H1 (cell line): ENCODE data around the gene SHTN1. TPM values are rescaled to one million over a fixed set of nuclear protein-coding genes. Genes with fewer than 3 reads are reported as not detected.
A peak's percentile ranks its signal among the peaks of the same experiment; 100 is the strongest.

Experiments
- CTCF ChIA-PET: fragments of 300-600 bp; sonication (Branson Sonifier 250); formaldehyde crosslinking; loops from one replicate; lab custom pipeline; 2021; ENCODE audit not compliant: partially characterized antibody; lab: Charles Lee
- POLR2A ChIA-PET: fragments of 300-600 bp; sonication (Branson Sonifier 250); formaldehyde crosslinking; loops from one replicate; lab custom pipeline; 2021; ENCODE audit warnings: inconsistent platforms; ENCODE audit not compliant: partially characterized antibody; lab: Charles Lee
- DNase-seq, 2 experiments: peaks; one replicate each; pipeline versions ENCODE4 v3.0.0 to v3.0.0-alpha.2; 2010 to 2022; ENCODE audit warnings: low spot score in 2 of 2, low read depth in 1 of 2, mixed read lengths in 1 of 2
- FAIRE-seq: peaks from 2 replicates; lab custom pipeline; 2011; peaks lifted over from hg19 to GRCh38; lab: Jason Lieb, UNC
- H2AFZ ChIP-seq: 2 replicates; pipeline ENCODE4 v1.8.1; 2012; ENCODE audit warnings: low read length, inconsistent platforms
- H2AK5ac ChIP-seq: 2 replicates; pipeline ENCODE4 v1.6.1; 2013; ENCODE audit warnings: low read depth, low read length
- H2BK120ac ChIP-seq: replicated peaks from 2 replicates; pipeline ENCODE3; 2013; ENCODE audit warnings: low read depth, low read length, inconsistent platforms
- H2BK12ac ChIP-seq: 2 replicates; pipeline ENCODE4 v1.6.1; 2013; ENCODE audit warnings: low read depth, low read length
- H2BK15ac ChIP-seq: 2 replicates; pipeline ENCODE4 v1.6.1; 2013; ENCODE audit warnings: low read length
- H2BK20ac ChIP-seq: 2 replicates; pipeline ENCODE4 v1.6.1; 2013; ENCODE audit warnings: low read length
- H2BK5ac ChIP-seq: 2 replicates; pipeline ENCODE4 v1.6.1; 2013; ENCODE audit warnings: low read depth, low read length
- H3K14ac ChIP-seq: 2 replicates; pipeline ENCODE4 v1.6.1; 2013; ENCODE audit warnings: inconsistent platforms; ENCODE audit not compliant: insufficient read length
- H3K18ac ChIP-seq: 2 replicates; pipeline ENCODE4 v1.6.1; 2013; ENCODE audit warnings: low read length; ENCODE audit errors: extremely low read depth
- H3K23ac ChIP-seq: 2 replicates; pipeline ENCODE4 v1.6.1; 2013; ENCODE audit warnings: inconsistent platforms; ENCODE audit not compliant: insufficient read length
- H3K23me2 ChIP-seq: 2 replicates; pipeline ENCODE4 v1.6.1; 2013; ENCODE audit warnings: low read depth, low read length
- H3K27ac ChIP-seq: 2 replicates; pipeline ENCODE4 v1.6.1; 2011; ENCODE audit warnings: low read depth, low read length, inconsistent platforms
- H3K27me3 ChIP-seq, 4 experiments: replicated peaks in 1 of 4; 1 replicate in 1 of 4; 2 replicates in 3 of 4; pipeline versions ENCODE4 v1.6.1 to v1.8.1; 2011 to 2013; ENCODE audit warnings: low read length in 3 of 4, mild to moderate bottlenecking in 3 of 4, inconsistent platforms in 2 of 4, mixed read lengths in 2 of 4, moderate library complexity in 1 of 4; ENCODE audit not compliant: control insufficient read depth in 3 of 4, insufficient read depth in 3 of 4; ENCODE audit errors: extremely low read depth in 1 of 4
- H3K36me3 ChIP-seq, 4 experiments: 2 replicates each; pipeline versions ENCODE4 v1.6.1 to v1.8.1; 2011 to 2013; ENCODE audit warnings: mild to moderate bottlenecking in 4 of 4, low read length in 3 of 4, moderate library complexity in 2 of 4, control low read depth in 1 of 4, inconsistent platforms in 1 of 4; ENCODE audit not compliant: insufficient read depth in 4 of 4, control insufficient read depth in 2 of 4
- H3K4ac ChIP-seq: replicated peaks from 2 replicates; pipeline ENCODE3; 2013; ENCODE audit warnings: low read length, low read depth, mixed read lengths, inconsistent platforms; ENCODE audit not compliant: insufficient read length
- H3K4me1 ChIP-seq, 4 experiments: replicated peaks in 1 of 4; 1 replicate in 1 of 4; 2 replicates in 3 of 4; pipeline versions ENCODE4 v1.6.1 to v1.8.1; 2011 to 2013; ENCODE audit warnings: low read length in 3 of 4, inconsistent platforms in 2 of 4, mixed read lengths in 1 of 4; ENCODE audit not compliant: insufficient read depth in 4 of 4, control insufficient read depth in 3 of 4
- H3K4me2 ChIP-seq, 2 experiments: 2 replicates each; pipeline versions ENCODE4 v1.6.1 to v1.8.1; 2011 to 2013; ENCODE audit warnings: low read depth in 2 of 2, low read length in 2 of 2, control low read depth in 1 of 2, inconsistent platforms in 1 of 2, mild to moderate bottlenecking in 1 of 2; ENCODE audit not compliant: insufficient read depth in 1 of 2
- H3K4me3 ChIP-seq, 4 experiments: fragments of 200-600, 300-600 bp in 1 of 4; sonication (generic), shearing (Covaris generic), sonication (Bioruptor Twin) in 1 of 4; 2 replicates each; pipeline versions ENCODE4 v1.5.1 to v1.8.1; 2011 to 2016; ENCODE audit warnings: low read length in 4 of 4, low read depth in 3 of 4, control low read depth in 2 of 4, inconsistent platforms in 2 of 4, mild to moderate bottlenecking in 2 of 4, mixed read lengths in 1 of 4, moderate library complexity in 1 of 4; ENCODE audit not compliant: insufficient read depth in 2 of 4; ENCODE audit errors: extremely low read depth in 1 of 4
- H3K56ac ChIP-seq: replicated peaks from 2 replicates; pipeline ENCODE3; 2013; ENCODE audit warnings: low read depth, mild to moderate bottlenecking, mixed read lengths, low read length, inconsistent platforms; ENCODE audit not compliant: insufficient read length
- H3K79me1 ChIP-seq: 2 replicates; pipeline ENCODE4 v1.6.1; 2013; ENCODE audit warnings: low read depth, low read length, control low read depth
- H3K79me2 ChIP-seq, 2 experiments: 2 replicates each; pipeline versions ENCODE4 v1.6.1 to v1.8.1; 2012 to 2013; ENCODE audit warnings: low read length in 2 of 2, mild to moderate bottlenecking in 2 of 2, inconsistent platforms in 1 of 2; ENCODE audit not compliant: insufficient read depth in 2 of 2, control insufficient read depth in 1 of 2
- H3K9ac ChIP-seq, 4 experiments: replicated peaks in 1 of 4; 1 replicate in 1 of 4; 2 replicates in 3 of 4; pipeline versions ENCODE4 v1.6.1 to v1.8.1; 2011 to 2013; ENCODE audit warnings: low read depth in 3 of 4, low read length in 3 of 4, control low read depth in 2 of 4, mild to moderate bottlenecking in 2 of 4, moderate library complexity in 2 of 4, inconsistent platforms in 1 of 4; ENCODE audit errors: extremely low read depth in 1 of 4
- H3K9me3 ChIP-seq, 2 experiments: 2 replicates each; pipeline versions ENCODE4 v1.6.1 to v1.8.1; 2012 to 2013; ENCODE audit warnings: mild to moderate bottlenecking in 2 of 2, moderate library complexity in 2 of 2, control low read depth in 1 of 2, inconsistent platforms in 1 of 2, low read depth in 1 of 2, low read length in 1 of 2, mixed read lengths in 1 of 2; ENCODE audit not compliant: insufficient read depth in 2 of 2
- H4K20me1 ChIP-seq, 2 experiments: replicated peaks in 1 of 2; 2 replicates each; pipeline versions ENCODE3 to v1.8.1; 2011 to 2013; ENCODE audit warnings: inconsistent platforms in 2 of 2, low read length in 2 of 2, mild to moderate bottlenecking in 1 of 2; ENCODE audit not compliant: insufficient read depth in 2 of 2, control insufficient read depth in 1 of 2
- H4K5ac ChIP-seq: 2 replicates; pipeline ENCODE4 v1.6.1; 2013; ENCODE audit warnings: low read length, low read depth, mixed read lengths, inconsistent platforms; ENCODE audit not compliant: insufficient read length
- H4K8ac ChIP-seq: 2 replicates; pipeline ENCODE4 v1.8.0; 2013; ENCODE audit warnings: mild to moderate bottlenecking, moderate library complexity, low read length, inconsistent platforms; ENCODE audit not compliant: insufficient read depth; ENCODE audit errors: extremely low read depth
- H4K91ac ChIP-seq: replicated peaks from 2 replicates; pipeline ENCODE3; 2013; ENCODE audit warnings: low read length, mixed read lengths, inconsistent platforms; ENCODE audit not compliant: insufficient read length
- ASH2L ChIP-seq: fragments of 200-600, 300-600 bp; sonication (generic); IDR thresholded peaks from one replicate; pipeline ENCODE4 v1.7.1; 2017; ENCODE audit warnings: low read length
- GABPA ChIP-seq: IDR thresholded peaks from 2 replicates; pipeline ENCODE4 v1.6.1; 2011; ENCODE audit warnings: mild to moderate bottlenecking, low read length, moderate library complexity, borderline replicate concordance; ENCODE audit not compliant: insufficient read depth
- GTF2F1 ChIP-seq: IDR thresholded peaks from 2 replicates; pipeline ENCODE4 v1.6.1; 2012; ENCODE audit warnings: low read depth, low read length, improper control_type of control experiment, borderline replicate concordance
- JUN ChIP-seq: IDR thresholded peaks from 2 replicates; pipeline ENCODE4 v1.6.1; 2011; ENCODE audit warnings: low read depth, mild to moderate bottlenecking, improper control_type of control experiment, low read length
- JUND ChIP-seq: IDR thresholded peaks from 2 replicates; pipeline ENCODE4 v1.6.1; 2011; ENCODE audit warnings: mild to moderate bottlenecking, improper control_type of control experiment, low read length
- POLR2A ChIP-seq, 2 experiments: IDR thresholded peaks; 1 replicate in 1 of 2; 2 replicates in 1 of 2; pipeline ENCODE4 v1.6.1; 2011; ENCODE audit warnings: low read depth in 2 of 2, low read length in 2 of 2, mild to moderate bottlenecking in 2 of 2; ENCODE audit errors: control extremely low read depth in 1 of 2
- POLR2AphosphoS5 ChIP-seq: IDR thresholded peaks from 2 replicates; pipeline ENCODE4 v1.6.1; 2011; ENCODE audit warnings: low read depth, low read length
- POU5F1 ChIP-seq: IDR thresholded peaks from 2 replicates; pipeline ENCODE4 v1.6.1; 2011; ENCODE audit warnings: low read depth, mild to moderate bottlenecking, low read length, moderate library complexity
- RBBP5 ChIP-seq: IDR thresholded peaks from 2 replicates; pipeline ENCODE4 v1.7.1; 2012; ENCODE audit warnings: low read depth, mild to moderate bottlenecking, inconsistent platforms, low read length, moderate library complexity, borderline replicate concordance
- RNF2 ChIP-seq: fragments of 200-900, 300-1000 bp; sonication (generic); IDR thresholded peaks from 2 replicates; pipeline ENCODE4 v1.7.1; 2016; ENCODE audit warnings: borderline replicate concordance, low read depth, mild to moderate bottlenecking, antibody characterized with exemption, low read length; ENCODE audit not compliant: poor library complexity, severe bottlenecking; ENCODE audit errors: missing control alignments
- SIX5 ChIP-seq: IDR thresholded peaks from 2 replicates; pipeline ENCODE4 v1.6.1; 2011; ENCODE audit warnings: mild to moderate bottlenecking, low read depth, low read length
- SP1 ChIP-seq: IDR thresholded peaks from 2 replicates; pipeline ENCODE4 v1.6.1; 2011; ENCODE audit warnings: low read depth, low read length
- TAF1 ChIP-seq: IDR thresholded peaks from 2 replicates; pipeline ENCODE4 v1.6.1; 2011; ENCODE audit warnings: mild to moderate bottlenecking, low read depth, low read length
- TBP ChIP-seq: IDR thresholded peaks from 2 replicates; pipeline ENCODE4 v1.6.1; 2011; ENCODE audit warnings: low read depth, low read length, improper control_type of control experiment
- WGBS, 2 experiments: shearing (Covaris generic) in 1 of 2; methylation state at CpG; one replicate each; pipeline versions ENCODE4 v1.1.6 to v1.1.7; 2013 to 2015; ENCODE audit warnings: low lambda C conversion rate in 2 of 2, mixed read lengths in 2 of 2, inconsistent platforms in 1 of 2, low coverage in 1 of 2, missing lambda C conversion rate in 1 of 2; ENCODE audit not compliant: insufficient replicate concordance in 2 of 2, insufficient coverage in 1 of 2, insufficient read length in 1 of 2; ENCODE audit errors: extremely low coverage in 1 of 2, missing lambda C conversion rate in 1 of 2; 5-methylcytosine and 5-hydroxymethylcytosine counted together
- polyA plus RNA-seq, 7 experiments: library from polyadenylated mRNA; depleted of rRNA in 3 of 7; stranded (reverse) in 5 of 7; unstranded in 2 of 7; fragments of >200 nt in 5 of 7; fragments of 200-250 nt in 2 of 7; gene quantifications; 1 replicate in 5 of 7; 2 replicates in 1 of 7; 4 replicates in 1 of 7; pipeline versions ENCODE4 v1.2.1 to v1.2.3, GENCODE V29; 2011 to 2013; ENCODE audit warnings: missing spikeins in 2 of 7, mixed read lengths in 2 of 7
- total RNA-seq: library from RNA; stranded (reverse); fragmentation: NEBNext Ultra II Directional; extraction: Animal tissue kit (Norgen Biotek cat#: 25700); gene quantifications from 2 replicates; pipeline ENCODE4 v1.2.1, GENCODE V29; 2021

SHTN1 gene
- total and polyA plus RNA-seq, 2 of the 8 experiments (the other 6 are each of a cell fraction or from before 2014, with no cell fraction given) = 3.3 to 12.7 TPM

DNA sequence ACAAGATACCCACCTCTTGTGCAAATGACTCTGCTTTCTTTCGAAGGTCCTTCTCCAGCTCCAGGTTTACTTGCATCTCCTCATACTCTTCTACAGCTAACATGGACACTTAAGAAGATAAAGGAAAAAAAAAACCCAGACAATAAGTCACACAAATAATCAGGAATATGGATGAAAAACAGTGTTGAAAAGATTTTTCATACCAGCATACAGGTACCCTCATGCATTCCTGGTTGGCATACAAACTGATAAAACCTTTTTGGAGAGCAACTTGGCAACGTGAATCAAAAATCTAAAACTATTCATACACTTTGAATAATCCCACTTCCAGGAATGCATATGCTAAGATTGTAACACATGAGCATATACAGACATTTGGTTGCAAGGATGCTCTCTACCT is 60.1 kb downstream of the SHTN1 start:
- 92% methylated on average over 2 of the region's 2 CpGs; no CpG with 5 or more reads in 1 of the 2 experiments for WGBS, 2 experiments
- Histone ChIP-seq H3K79me2 (no peaks in the 10 kb centered on the region), H4K91ac (no peak overlapping the region)

More for the DNA sequence above, 60.1 kb downstream of the SHTN1 start:
- no peak overlapping the region for H4K8ac ChIP-seq
- no peak overlapping the region for H3K56ac ChIP-seq
- no peak overlapping the region for H2BK120ac ChIP-seq
- H3K14ac ChIP-seq = no peak overlapping the region
- no peaks in the 10 kb centered on the region for H3K9me3 ChIP-seq
- no peak overlapping the region for H2BK15ac ChIP-seq
- no peak overlapping the region for H3K18ac ChIP-seq
- H4K20me1 ChIP-seq = no peaks in the 10 kb centered on the region
- no peak overlapping the region for H2BK20ac ChIP-seq
- no peak for FAIRE-seq
- H2AFZ ChIP-seq = no peak overlapping the region
- no peak overlapping the region for H3K4me2 ChIP-seq
- ChIA-PET CTCF (no interaction called here), POLR2A (no interaction called here)
- H3K4me1 ChIP-seq = peaks cover 0 to 8% (median 5%) of the 10 kb centered on the region in 4 experiments; a peak in 3 of 7 replicates
- H3K27ac ChIP-seq = no peak overlapping the region
- H3K27me3 ChIP-seq = no peaks in the 10 kb centered on the region
- H3K9ac ChIP-seq = peak overlapping the region in 1 of 4 experiments; percentile 34; a peak in 1 of 7 replicates
- no peak overlapping the region for H2BK5ac ChIP-seq
- H2BK12ac ChIP-seq = no peak overlapping the region
- DNase-seq = no peak
- H3K4ac ChIP-seq = no peak overlapping the region
- H3K36me3 ChIP-seq = peaks cover 0 to 6% (median 0%) of the 10 kb centered on the region in 4 experiments; a peak in 2 of 8 replicates
- no peaks in the 10 kb centered on the region for H3K79me1 ChIP-seq
- H3K23ac ChIP-seq = no peak overlapping the region
- H4K5ac ChIP-seq = no peak overlapping the region
- H3K23me2 ChIP-seq = no peaks in the 10 kb centered on the region
- H2AK5ac ChIP-seq = no peak overlapping the region
- H3K4me3 ChIP-seq = no peak overlapping the region
- no peak for TF ChIP-seq ASH2L
- no peak for TF ChIP-seq JUN
- no peak for TF ChIP-seq GABPA
- TF ChIP-seq TBP = no peak
- no peak for TF ChIP-seq TAF1
- no peak for TF ChIP-seq JUND
- no peak for TF ChIP-seq RBBP5
- no peak for TF ChIP-seq SP1
- TF ChIP-seq GTF2F1 = no peak
- no peak for TF ChIP-seq RNF2
- no peak for TF ChIP-seq POLR2AphosphoS5
- no peak for TF ChIP-seq POU5F1
- no peak for TF ChIP-seq SIX5
- no peak for TF ChIP-seq POLR2A (IDR thresholded peaks at IDR 0.05; ENCODE audit: control extremely low read depth in 1 of 2, low read depth in 2 of 2, low read length in 2 of 2)
